HCT116 (cell line): Measurements from ENCODE around the gene CD163.

Experiments used
- CTCF ChIP-seq, 3 experiments: fragments of 200-600 bp in 1 of 3; sonication (generic) in 1 of 3; IDR thresholded peaks in 2 of 3; conservative IDR thresholded peaks in 1 of 3; 2 replicates each; pipeline ENCODE4 v1.5.1; 2012 to 2017; ENCODE audit warnings: low read depth in 2 of 3, low read length in 2 of 3, antibody characterized with exemption in 1 of 3, borderline replicate concordance in 1 of 3, control low read depth in 1 of 3, mild to moderate bottlenecking in 1 of 3, mixed read lengths in 1 of 3, mixed run types in 1 of 3, moderate library complexity in 1 of 3; ENCODE audit not compliant: insufficient read depth in 1 of 3
- EZH2 ChIP-seq: fragments of 200-600 bp; sonication (generic); IDR thresholded peaks from 2 replicates; pipeline ENCODE4 v1.6.1; 2017; ENCODE audit warnings: antibody characterized with exemption, mixed run types
- POLR2A ChIP-seq: IDR thresholded peaks from 2 replicates; pipeline ENCODE4 v1.7.0; 2011; ENCODE audit warnings: borderline replicate concordance; ENCODE audit not compliant: insufficient read depth, insufficient read length; ENCODE audit errors: extremely low read depth
- POLR2AphosphoS5 ChIP-seq: IDR thresholded peaks from 2 replicates; pipeline ENCODE4 v1.6.1; 2011; ENCODE audit warnings: mild to moderate bottlenecking, low read depth, low read length, moderate library complexity
- REST ChIP-seq: IDR thresholded peaks from 2 replicates; pipeline ENCODE4 v1.6.1; 2012; ENCODE audit warnings: low read depth
- SP1 ChIP-seq: IDR thresholded peaks from 2 replicates; pipeline ENCODE4 v1.6.1; 2012; ENCODE audit warnings: low read depth
- ZNF274 ChIP-seq: fragments of 200-500 bp; sonication (Bioruptor generic); IDR thresholded peaks from 2 replicates; pipeline ENCODE4 v1.6.1; 2014; ENCODE audit warnings: mild to moderate bottlenecking, low read depth, low read length, inconsistent platforms

- no peak for TF ChIP-seq POLR2AphosphoS5
- TF ChIP-seq CTCF (IDR thresholded peaks at IDR 0.05 in 2 of 3, conservative IDR thresholded peaks at IDR 0.05 in 1 of 3; ENCODE audit: borderline replicate concordance in 1 of 3, insufficient read depth in 1 of 3, low read depth in 2 of 3, low read length in 2 of 3), result no peak
- no peak for TF ChIP-seq EZH2
- no peak for TF ChIP-seq SP1
- no peak for TF ChIP-seq REST
- TF ChIP-seq ZNF274, result no peak
- no peak for TF ChIP-seq POLR2A
Measured at GRCh38 chr12:7434670-7435069, 68.9 kb downstream of the CD163 start.
